Dermis microvascular lymphatic vessel endothelial cell (primary cell): ENCODE results near the gene FAM156A. TPM values are rescaled to one million over a fixed set of nuclear protein-coding genes. Genes with fewer than 3 reads are reported as not detected.
"Not testable (repeated sequence)": the region's sequence is repeated elsewhere in the genome, so short reads cannot be mapped to it uniquely, and the experiment has no call there.

Source experiments
- DNase-seq, 2 donors: peaks; one replicate each; pipeline versions ENCODE4 v3.0.0 to v3.0.0-alpha.2; 2010; ENCODE audit warnings: low read depth in 2 of 2
- total RNA-seq: library from RNA; depleted of rRNA; stranded (reverse); fragments of >200 nt; gene quantifications from 2 replicates; pipeline ENCODE4 v1.2.1, GENCODE V29; 2014

The FAM156A gene
- total RNA-seq, 1 donor from 2014 or later: 4.9 TPM

- DNase-seq: not testable (repeated sequence)
Measured at GRCh38 chrX:52905531-52905930, 52.8 kb downstream of the FAM156A start.

Other genes with a start within 250 kb of the FAM156A start
- not detected in 2 replicates for gene SSX2B, start 207.3 kb downstream of the FAM156A start, total RNA-seq
- not detected in 2 replicates for gene SPANXN5, start 161.1 kb downstream of the FAM156A start, total RNA-seq
- gene XAGE5, start 147.2 kb downstream of the FAM156A start, total RNA-seq: not detected in 2 replicates
- not detected in 2 replicates for gene XAGE3, start 90.4 kb downstream of the FAM156A start, total RNA-seq
- gene FAM156B, start 61.2 kb downstream of the FAM156A start, total RNA-seq: 3.6 and 7.6 TPM in 2 replicates
- gene GPR173, start 90.3 kb upstream of the FAM156A start, total RNA-seq: 0.90 and 1.8 TPM in 2 replicates
- gene TSPYL2, start 123.8 kb upstream of the FAM156A start, total RNA-seq: 4.9 and 7.6 TPM in 2 replicates
- 5.0 and 5.6 TPM in 2 replicates for gene KANTR, start 135.6 kb upstream of the FAM156A start, total RNA-seq